H9 (cell line): ENCODE measurements around the gene ATP8A2. TPM values are rescaled to one million over a fixed set of nuclear protein-coding genes. Genes with fewer than 3 reads are reported as not detected.

Experiments used
- DNase-seq: peaks from one replicate; pipeline ENCODE4 v3.0.0-alpha.2; 2017
- H2AFZ ChIP-seq: one replicate; pipeline ENCODE4 v1.6.1; 2013; ENCODE audit warnings: mild to moderate bottlenecking, low read length, control low read depth, moderate library complexity
- H2AK5ac ChIP-seq: 2 replicates; pipeline ENCODE4 v1.6.1; 2013; ENCODE audit warnings: low read length, control low read depth, mixed read lengths; ENCODE audit not compliant: insufficient read length
- H2BK120ac ChIP-seq: one replicate; pipeline ENCODE4 v1.6.1; 2013; ENCODE audit warnings: low read depth, mild to moderate bottlenecking, low read length, control low read depth, inconsistent platforms; ENCODE audit not compliant: poor library complexity, severe bottlenecking
- H2BK12ac ChIP-seq: 2 replicates; pipeline ENCODE4 v1.6.1; 2013; ENCODE audit warnings: low read length, control low read depth, mixed read lengths, low read depth; ENCODE audit not compliant: insufficient read length
- H2BK15ac ChIP-seq: 2 replicates; pipeline ENCODE4 v1.6.1; 2013; ENCODE audit warnings: low read depth, low read length, control low read depth
- H2BK20ac ChIP-seq: one replicate; pipeline ENCODE4 v1.6.1; 2013; ENCODE audit warnings: low read depth, mild to moderate bottlenecking, low read length, control low read depth, inconsistent platforms; ENCODE audit not compliant: poor library complexity, severe bottlenecking
- H2BK5ac ChIP-seq: 2 replicates; pipeline ENCODE4 v1.6.1; 2013; ENCODE audit warnings: low read length, control low read depth, mixed read lengths; ENCODE audit not compliant: insufficient read length
- H3K14ac ChIP-seq: 2 replicates; pipeline ENCODE4 v1.6.1; 2013; ENCODE audit warnings: low read length, control low read depth; ENCODE audit not compliant: insufficient read depth
- H3K18ac ChIP-seq: 2 replicates; pipeline ENCODE4 v1.6.1; 2013; ENCODE audit warnings: low read depth, mild to moderate bottlenecking, mixed read lengths, low read length, control low read depth; ENCODE audit not compliant: insufficient read length
- H3K23ac ChIP-seq: 2 replicates; pipeline ENCODE4 v1.6.1; 2013; ENCODE audit warnings: low read length, control low read depth, mixed read lengths, low read depth; ENCODE audit not compliant: insufficient read length
- H3K23me2 ChIP-seq: 2 replicates; pipeline ENCODE4 v1.6.1; 2013; ENCODE audit warnings: low read depth, mild to moderate bottlenecking, mixed read lengths, low read length, control low read depth; ENCODE audit not compliant: insufficient read length, poor library complexity, severe bottlenecking
- H3K27ac ChIP-seq: 2 replicates; pipeline ENCODE4 v1.5.1; 2013; ENCODE audit warnings: low read length, control low read depth, mixed read lengths, low read depth; ENCODE audit not compliant: insufficient read length
- H3K27me3 ChIP-seq: 2 replicates; pipeline ENCODE4 v1.6.1; 2013; ENCODE audit warnings: low read length, control low read depth, inconsistent platforms; ENCODE audit not compliant: insufficient read depth
- H3K4ac ChIP-seq: 2 replicates; pipeline ENCODE4 v1.6.1; 2013; ENCODE audit warnings: low read depth, mild to moderate bottlenecking, control low read depth, inconsistent platforms, low read length, moderate library complexity
- H3K4me1 ChIP-seq: 2 replicates; pipeline ENCODE4 v1.6.1; 2013; ENCODE audit warnings: low read length, control low read depth, inconsistent platforms; ENCODE audit not compliant: insufficient read depth
- H3K4me2 ChIP-seq: 2 replicates; pipeline ENCODE4 v1.6.1; 2013; ENCODE audit warnings: low read length, control low read depth, mixed read lengths; ENCODE audit not compliant: insufficient read length, insufficient read depth
- H3K56ac ChIP-seq: 2 replicates; pipeline ENCODE4 v1.6.1; 2013; ENCODE audit warnings: low read depth, mild to moderate bottlenecking, mixed read lengths, low read length, control low read depth; ENCODE audit not compliant: insufficient read length
- H3K79me1 ChIP-seq: 2 replicates; pipeline ENCODE4 v1.6.1; 2013; ENCODE audit warnings: low read depth, mild to moderate bottlenecking, moderate library complexity, low read length, control low read depth, inconsistent platforms; ENCODE audit not compliant: insufficient read depth, poor library complexity, severe bottlenecking
- H3K79me2 ChIP-seq: 2 replicates; pipeline ENCODE4 v1.6.1; 2013; ENCODE audit warnings: low read length, control low read depth, inconsistent platforms; ENCODE audit not compliant: insufficient read depth
- H3K9ac ChIP-seq: 2 replicates; pipeline ENCODE4 v1.6.1; 2013; ENCODE audit warnings: low read length, control low read depth, mixed read lengths; ENCODE audit not compliant: insufficient read length; ENCODE audit errors: extremely low read depth
- H3K9me3 ChIP-seq: one replicate; pipeline ENCODE4 v1.6.1; 2013; ENCODE audit warnings: low read depth, low read length, inconsistent platforms; ENCODE audit not compliant: control insufficient read depth
- H3T11ph ChIP-seq: one replicate; pipeline ENCODE4 v1.6.1; 2013; ENCODE audit warnings: mild to moderate bottlenecking, low read length, control low read depth, inconsistent platforms
- H4K20me1 ChIP-seq: one replicate; pipeline ENCODE4 v1.6.1; 2013; ENCODE audit not compliant: control insufficient read depth, insufficient read length, insufficient read depth
- H4K5ac ChIP-seq: 2 replicates; pipeline ENCODE4 v1.6.1; 2013; ENCODE audit warnings: low read depth, mild to moderate bottlenecking, mixed read lengths, low read length, control low read depth; ENCODE audit not compliant: insufficient read length
- H4K8ac ChIP-seq: replicated peaks from 2 replicates; pipeline ENCODE4 v1.6.1; 2013; ENCODE audit warnings: low read length, control low read depth, mixed read lengths, low read depth; ENCODE audit not compliant: insufficient read length
- H4K91ac ChIP-seq: 2 replicates; pipeline ENCODE4 v1.6.1; 2013; ENCODE audit warnings: low read depth, mild to moderate bottlenecking, moderate library complexity, mixed read lengths, low read length, control low read depth; ENCODE audit not compliant: insufficient read length
- H3K27ac Mint-ChIP-seq, 3 experiments: 2 replicates in 2 of 3; 3 replicates in 1 of 3; pipeline ENCODE4 v1.8.0; 2020 to 2021; ENCODE audit warnings: mixed read lengths in 3 of 3, mild to moderate bottlenecking in 1 of 3, moderate library complexity in 1 of 3
- H3K27me3 Mint-ChIP-seq: 2 replicates; pipeline ENCODE4 v1.8.0; 2021; ENCODE audit warnings: low read depth, mild to moderate bottlenecking, moderate library complexity, mixed read lengths
- H3K36me3 Mint-ChIP-seq, 3 experiments: 2 replicates in 2 of 3; 3 replicates in 1 of 3; pipeline ENCODE4 v1.8.0; 2020 to 2021; ENCODE audit warnings: low read depth in 3 of 3, mixed read lengths in 3 of 3; ENCODE audit not compliant: insufficient read depth in 1 of 3
- H3K4me1 Mint-ChIP-seq, 2 experiments: 2 replicates each; pipeline ENCODE4 v1.8.0; 2020; ENCODE audit warnings: mixed read lengths in 2 of 2
- H3K4me3 Mint-ChIP-seq, 2 experiments: 2 replicates in 1 of 2; 3 replicates in 1 of 2; pipeline ENCODE4 v1.8.0; 2020 to 2021; ENCODE audit warnings: mild to moderate bottlenecking in 2 of 2, mixed read lengths in 2 of 2, moderate library complexity in 1 of 2
- H3K9me3 Mint-ChIP-seq, 2 experiments: 2 replicates in 1 of 2; 3 replicates in 1 of 2; pipeline ENCODE4 v1.8.0; 2020; ENCODE audit warnings: mild to moderate bottlenecking in 2 of 2, mixed read lengths in 2 of 2, moderate library complexity in 1 of 2
- CTCF ChIP-seq: fragments of 200-600 bp; sonication (generic); conservative IDR thresholded peaks from 3 replicates; pipeline ENCODE4 v1.8.0; 2021; ENCODE audit warnings: antibody characterized with exemption, mild to moderate bottlenecking
- WGBS: extraction: QIAGEN DNeasy Blood & Tissue Kit; methylation state at CpG from one replicate; pipeline ENCODE4 v1.1.7; 2013; ENCODE audit warnings: missing lambda C conversion rate, low lambda C conversion rate, mixed read lengths; ENCODE audit not compliant: insufficient read length; ENCODE audit errors: extremely low coverage; 5-methylcytosine and 5-hydroxymethylcytosine counted together
- total RNA-seq: library from RNA; stranded (reverse); gene quantifications from 2 replicates; pipeline ENCODE4 v1.2.1, GENCODE V29; 2021

ATP8A2 gene
- total RNA-seq, 1 experiment from 2014 or later = 18.2 TPM

DNA sequence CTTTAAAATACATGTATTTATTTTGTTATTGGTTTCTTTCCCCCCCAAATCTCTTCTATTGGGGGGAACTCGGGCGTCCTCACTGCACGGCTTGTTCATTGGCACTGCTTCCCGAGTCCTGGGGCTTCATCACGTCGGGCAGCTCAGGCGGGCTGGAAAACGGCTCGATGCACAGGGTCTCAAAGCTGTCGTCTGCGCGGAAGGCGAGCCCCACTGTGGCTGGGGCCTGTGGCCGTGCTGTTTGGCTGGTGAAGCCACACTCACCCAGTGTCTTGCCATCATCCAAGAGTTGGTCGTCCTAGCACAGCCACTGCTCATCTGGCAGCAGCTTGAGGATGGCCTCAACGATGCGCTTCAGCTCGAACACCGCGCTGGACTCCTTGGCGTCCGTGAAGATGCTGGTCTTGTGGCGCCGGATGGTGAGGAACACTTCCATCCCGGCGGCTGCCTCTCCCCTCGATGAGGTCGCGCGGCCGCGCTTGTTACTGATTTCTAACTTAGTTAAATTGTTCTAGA, 6.0 kb upstream of the ATP8A2 start:
- H2AFZ ChIP-seq = no peak overlapping the region
- H3K4me2 ChIP-seq = no peak overlapping the region
- Mint-ChIP-seq H3K36me3 (no peaks in the 10 kb centered on the region), H3K4me3 (no peak overlapping the region), H3K9me3 (peaks cover 5 to 9% of the 10 kb centered on the region in 2 experiments; a peak in 3 of 5 replicates), H3K4me1 (no peaks in the 10 kb centered on the region), H3K27me3 (peaks cover 24% of the 10 kb centered on the region), H3K27ac (no peak overlapping the region)
- no peaks in the 10 kb centered on the region for H3K9me3 ChIP-seq
- no peak overlapping the region for H4K91ac ChIP-seq
- no peak overlapping the region for H2BK20ac ChIP-seq
- H3K23me2 ChIP-seq = no peaks in the 10 kb centered on the region
- no peaks in the 10 kb centered on the region for H3K27me3 ChIP-seq
- H3K79me2 ChIP-seq = no peaks in the 10 kb centered on the region
- no peak overlapping the region for H3K18ac ChIP-seq
- no peak overlapping the region for H2AK5ac ChIP-seq
- no peaks in the 10 kb centered on the region for H3K79me1 ChIP-seq
- H3K14ac ChIP-seq = no peak overlapping the region
- no peak overlapping the region for H3K4ac ChIP-seq
- H3K23ac ChIP-seq = no peak overlapping the region
- no peaks in the 10 kb centered on the region for H3K4me1 ChIP-seq
- H3K9ac ChIP-seq = no peak overlapping the region
- no peak for TF ChIP-seq CTCF
- H4K8ac ChIP-seq = no peak overlapping the region
- H2BK5ac ChIP-seq = no peak overlapping the region
- no peak overlapping the region for H3K27ac ChIP-seq
- H2BK15ac ChIP-seq = no peak overlapping the region
- no peak for DNase-seq
- H3K56ac ChIP-seq = no peak overlapping the region
- H3T11ph ChIP-seq = no peak overlapping the region
- H4K20me1 ChIP-seq = no peaks in the 10 kb centered on the region
- H2BK12ac ChIP-seq = no peak overlapping the region
- H4K5ac ChIP-seq = no peak overlapping the region
- WGBS = no CpG with 5 or more reads among the region's 32 CpGs
- H2BK120ac ChIP-seq = no peak overlapping the region
